NCI-H2029 (cell line): Measurements from ENCODE around the gene DEFB131B.
A peak's percentile ranks its signal among the peaks of the same experiment; 100 is the strongest.
"Not testable (repeated sequence)": the region's sequence is repeated elsewhere in the genome, so short reads cannot be mapped to it uniquely, and the experiment has no call there.

Experiments
- DNase-seq: peaks from one replicate; lab custom pipeline; 2025; lab: John Stamatoyannopoulos, UW

DEFB131B gene

GRCh38 chr11:71911321-71911985 is 33.2 kb downstream of the DEFB131B start:
- not testable (repeated sequence) for DNase-seq

GRCh38 chr11:71911986-71912340 is 33.7 kb downstream of the DEFB131B start:
- DNase-seq = not testable (repeated sequence)

DNA sequence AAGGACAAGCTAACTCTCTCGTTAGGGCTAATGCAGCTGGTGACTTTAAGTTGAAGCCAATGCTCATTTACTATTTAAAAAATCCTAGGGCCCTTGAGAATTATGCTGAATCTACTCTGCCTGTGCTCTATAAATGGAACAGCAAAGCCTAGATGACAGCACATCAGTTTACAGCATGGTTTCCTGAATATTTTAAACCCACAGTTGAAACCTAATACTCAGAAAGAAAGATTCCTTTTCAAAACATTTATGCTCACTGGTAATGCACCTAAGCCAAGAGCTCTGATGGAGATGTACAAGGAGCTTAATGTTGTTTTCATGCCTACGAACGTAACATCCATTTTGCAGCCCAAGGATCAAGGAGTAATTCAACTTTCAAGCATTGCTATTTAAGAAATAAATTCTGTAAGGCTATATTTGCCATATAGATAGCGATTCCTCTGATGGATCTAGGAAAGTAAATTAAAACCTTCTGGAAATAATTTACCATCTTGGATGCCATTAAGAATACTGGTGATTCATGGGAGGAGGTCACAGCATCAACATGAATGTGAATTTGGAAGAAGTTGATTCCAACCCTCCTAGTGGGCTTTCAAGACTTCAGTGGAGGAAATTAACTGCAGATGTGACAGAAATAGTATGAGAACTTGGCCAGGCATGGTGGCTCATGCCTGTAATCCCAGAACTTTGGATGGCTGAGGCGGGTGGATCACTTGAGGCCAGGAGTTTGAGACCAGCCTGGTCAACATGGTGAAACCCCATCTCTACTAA is 35.7 kb downstream of the DEFB131B start:
- DNase-seq = no peak

DNA sequence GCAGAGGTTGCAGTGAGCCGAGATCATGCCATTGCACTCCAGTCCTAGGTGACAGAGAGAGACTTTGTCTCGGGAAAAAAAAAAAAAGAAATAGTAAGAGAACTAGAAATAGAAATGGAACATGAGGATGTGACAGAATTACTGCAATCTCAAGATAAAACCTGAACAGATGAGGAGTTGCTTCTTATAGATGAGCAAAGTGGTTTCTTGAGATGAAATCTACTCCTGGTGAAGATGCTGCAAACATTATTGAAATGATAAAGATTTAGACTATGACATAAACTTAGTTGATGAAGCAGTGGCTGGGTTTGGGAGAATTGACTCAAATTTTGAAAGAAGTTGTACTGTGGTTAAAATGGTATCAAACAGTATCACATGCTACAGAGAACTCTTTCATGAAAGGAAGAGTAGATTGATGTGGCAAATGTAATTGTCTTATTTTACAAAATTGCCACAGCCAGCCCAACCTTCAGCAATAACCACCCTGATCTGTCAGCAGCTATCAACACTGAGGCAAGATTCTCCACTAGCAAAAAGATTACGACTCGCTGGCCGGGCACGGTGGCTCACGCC is 36.5 kb downstream of the DEFB131B start:
- DNase-seq = no peak

DNA sequence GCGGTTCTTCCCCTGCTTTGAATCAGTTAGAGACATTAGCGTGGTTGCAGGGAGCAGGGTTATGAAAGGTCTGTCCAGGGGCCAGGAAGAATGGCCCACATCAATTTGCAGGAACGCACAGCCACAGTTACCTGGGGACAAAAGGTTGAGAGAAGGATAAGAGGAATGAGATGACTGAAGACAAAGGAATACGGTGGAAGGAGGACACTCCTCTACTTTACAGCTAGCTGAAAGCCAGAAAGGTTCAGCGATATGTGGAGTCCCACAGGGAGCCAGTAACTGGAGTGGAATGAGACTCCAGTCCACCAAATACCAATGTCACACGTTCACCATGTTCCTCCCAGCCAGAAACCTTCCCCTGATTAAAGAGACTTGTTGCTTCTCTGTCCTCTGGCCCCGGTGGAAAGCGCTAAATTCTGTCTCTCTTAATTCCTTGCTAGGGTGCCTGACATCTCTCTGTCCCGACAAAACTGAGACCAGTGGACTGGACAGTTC is 39.4 kb downstream of the DEFB131B start:
- no peak for DNase-seq

- peak; percentile 92 for DNase-seq
Observed at GRCh38 chr11:71927820-71928736, 49.8 kb downstream of the DEFB131B start, which contains the start of gene XNDC1N. Gene XNDC1N (minus strand): TSS chr11:71928594. CDS start chr11:71923353, 5,241 bp downstream.

- peak; percentile 96 for DNase-seq
Observed at GRCh38 chr11:71928737-71929443, 50.6 kb downstream of the DEFB131B start, which contains the start of gene RNF121. Gene RNF121 (plus strand): TSS chr11:71929046. CDS start chr11:71929062, 16 bp downstream.

GRCh38 chr11:71929491-71929890 is 51.2 kb downstream of the DEFB131B start:
- no peak for DNase-seq

DNA sequence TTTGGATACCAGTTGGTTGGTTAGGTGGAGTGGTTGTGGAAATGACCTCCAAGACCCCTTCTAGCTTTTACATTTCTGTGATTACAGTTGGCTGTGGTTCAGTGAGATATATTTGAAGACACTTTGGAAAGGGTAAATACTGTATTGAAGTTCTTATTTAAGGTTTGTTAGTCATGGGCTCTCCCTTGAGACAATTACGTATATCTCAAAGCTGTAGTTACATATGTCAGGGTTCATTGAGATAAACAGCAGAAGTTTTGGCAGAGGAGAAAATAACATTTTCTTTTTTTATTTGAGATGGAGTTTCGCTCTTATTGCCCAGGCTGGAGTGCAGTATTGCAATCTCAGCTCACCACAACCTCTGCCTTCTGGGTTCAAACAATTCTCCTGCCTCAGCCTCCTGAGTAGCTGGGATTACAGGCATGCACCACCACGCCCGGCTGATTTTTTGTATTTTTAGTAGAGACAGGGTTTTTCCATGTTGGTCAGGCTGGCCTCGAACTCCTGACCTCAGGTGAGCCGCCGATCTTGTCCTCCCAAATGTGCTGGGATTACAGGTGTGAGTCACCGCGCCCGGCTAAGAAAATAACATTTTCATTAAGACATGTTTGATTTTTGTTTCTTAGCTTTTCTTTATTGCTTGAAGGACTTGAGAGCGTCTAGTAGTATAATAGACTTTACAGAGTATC is 52.4 kb downstream of the DEFB131B start:
- DNase-seq = no peak

DNA sequence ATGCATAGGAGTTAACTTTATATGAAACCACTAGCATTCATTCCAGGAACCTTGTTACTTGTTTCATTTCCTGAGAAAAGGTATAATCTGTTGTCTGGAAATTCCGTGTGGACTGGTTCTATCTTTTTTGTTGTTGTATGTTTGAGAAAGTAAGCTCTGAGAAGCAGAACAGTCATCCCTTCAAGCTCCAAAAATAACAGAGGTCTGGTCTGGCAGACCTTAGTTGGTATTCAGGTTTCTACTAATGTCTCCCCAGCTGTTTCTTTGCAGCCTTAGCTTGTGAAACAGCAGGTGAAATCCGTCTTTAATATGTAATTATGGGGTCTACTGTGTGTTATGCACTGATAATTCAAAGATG is 53.0 kb downstream of the DEFB131B start:
- DNase-seq = no peak

DNA sequence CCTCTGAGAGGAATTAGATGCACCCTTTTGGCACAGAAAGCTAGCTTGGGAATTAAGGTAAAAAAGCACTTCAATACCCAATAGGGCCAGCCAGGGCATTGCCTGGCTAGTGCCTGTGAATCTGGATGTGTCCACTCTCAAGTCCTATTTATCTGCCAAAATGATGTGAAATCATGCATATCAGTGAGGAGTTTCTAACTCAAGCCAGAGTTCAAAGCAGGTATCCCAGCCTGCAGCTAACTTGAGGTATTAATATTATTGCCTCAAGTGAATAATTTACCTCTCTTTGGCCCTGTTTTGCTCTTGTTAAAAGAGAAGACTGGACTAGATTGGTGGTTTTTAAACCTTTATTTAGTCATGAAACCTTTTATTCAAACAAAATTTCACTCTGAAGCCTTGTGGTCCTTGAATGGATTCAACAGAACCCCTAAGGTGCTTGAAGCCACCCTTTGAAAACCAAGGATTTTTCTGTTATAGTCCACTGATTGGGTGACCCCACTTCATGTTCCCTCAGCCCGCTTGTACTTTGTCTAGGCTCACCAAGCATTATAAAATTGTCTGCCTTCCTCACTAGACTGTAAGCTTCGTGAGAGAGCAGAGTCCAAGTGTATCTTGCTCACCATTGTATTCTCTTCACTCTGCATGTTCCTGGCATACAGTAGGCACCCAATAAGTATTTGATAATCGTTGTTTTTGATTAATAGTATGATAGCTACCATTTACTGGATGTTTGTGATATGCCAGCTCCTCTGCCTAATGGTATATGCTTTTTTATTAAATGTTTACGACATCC is 55.1 kb downstream of the DEFB131B start:
- no peak for DNase-seq
